Thymus (tissue), 14 donors: Measurements from ENCODE around the gene TMEM43. TPM values are rescaled to one million over a fixed set of nuclear protein-coding genes. Genes with fewer than 3 reads are reported as not detected.
A peak's percentile ranks its signal among the peaks of the same experiment; 100 is the strongest.
"Not testable (repeated sequence)": the region's sequence is repeated elsewhere in the genome, so short reads cannot be mapped to it uniquely, and the experiment has no call there.

Experiments
- DNase-seq, 9 donors: peaks; one replicate each; pipeline ENCODE4 v3.0.0-alpha.2; 2013; ENCODE audit warnings: low spot score in 9 of 9, low read depth in 6 of 9, missing footprints in 1 of 9
- H3K27ac ChIP-seq, 2 donors: one replicate each; pipeline ENCODE4 v1.5.1; 2013; ENCODE audit warnings: control low read depth in 1 of 2, low read depth in 1 of 2, low read length in 1 of 2, mild to moderate bottlenecking in 1 of 2, moderate library complexity in 1 of 2
- H3K27me3 ChIP-seq, 2 donors: one replicate each; pipeline ENCODE4 v1.5.1; 2013; ENCODE audit warnings: low read length in 1 of 2; ENCODE audit not compliant: control insufficient read depth in 2 of 2, insufficient read depth in 1 of 2
- H3K36me3 ChIP-seq, 2 donors: one replicate each; pipeline ENCODE4 v1.5.1; 2013; ENCODE audit warnings: low read length in 1 of 2, mild to moderate bottlenecking in 1 of 2, moderate library complexity in 1 of 2; ENCODE audit not compliant: control insufficient read depth in 2 of 2, insufficient read depth in 2 of 2
- H3K4me1 ChIP-seq, 2 donors: one replicate each; pipeline ENCODE4 v1.5.1; 2013; ENCODE audit warnings: low read length in 2 of 2; ENCODE audit not compliant: control insufficient read depth in 2 of 2, insufficient read depth in 2 of 2
- H3K4me3 ChIP-seq, 2 donors: one replicate each; pipeline ENCODE4 v1.5.1; 2013; ENCODE audit warnings: low read length in 2 of 2, control low read depth in 1 of 2, mild to moderate bottlenecking in 1 of 2
- H3K9me3 ChIP-seq, 2 donors: one replicate each; pipeline ENCODE4 v1.5.1; 2013; ENCODE audit warnings: low read length in 1 of 2, mild to moderate bottlenecking in 1 of 2; ENCODE audit not compliant: control insufficient read depth in 2 of 2, insufficient read depth in 1 of 2
- WGBS: extraction: QIAGEN DNeasy Blood & Tissue Kit; methylation state at CpG from one replicate; pipeline ENCODE4 v1.1.7; 2013; 5-methylcytosine and 5-hydroxymethylcytosine counted together
- long read RNA-seq, 10 donors: transcript quantifications; one replicate each; lab custom pipeline, GENCODE V29; 2026
- polyA plus RNA-seq: library from polyadenylated mRNA; stranded (reverse); fragments of 200-250 nt; gene quantifications from one replicate; pipeline ENCODE4 v1.2.3, GENCODE V29; 2013
- total RNA-seq: library from RNA; stranded (reverse); fragments of 120-200 nt; gene quantifications from one replicate; pipeline ENCODE4 v1.2.4, GENCODE V29; 2013
- donor health status: healthy.

Gene TMEM43
- total RNA-seq, result 29.9 TPM
- 50.4 TPM for polyA plus RNA-seq
- long read RNA-seq, donor 1, result 0 reads
- long read RNA-seq, donor 2, transcript TMEM43-201 (12 exons, 3,341 nt), result major isoform, 12 of 12 reads
- long read RNA-seq, donor 2, partial matches to known transcripts, result 0 of 12 reads
- long read RNA-seq, donor 2, other reads (novel, unspliced or antisense), result 0 of 12 reads
- long read RNA-seq, donor 3, transcript TMEM43-201 (12 exons, 3,341 nt), result major isoform, 17 of 17 reads
- long read RNA-seq, donor 3, partial matches to known transcripts, result 0 of 17 reads
- long read RNA-seq, donor 3, other reads (novel, unspliced or antisense), result 0 of 17 reads
- long read RNA-seq, donor 4, transcript TMEM43-201 (12 exons, 3,341 nt), result major isoform, 5 of 5 reads
- long read RNA-seq, donor 4, partial matches to known transcripts, result 0 of 5 reads
- long read RNA-seq, donor 4, other reads (novel, unspliced or antisense), result 0 of 5 reads
- long read RNA-seq, donor 5, transcript TMEM43-201 (12 exons, 3,341 nt), result major isoform, 20 of 66 reads
- long read RNA-seq, donor 5, partial matches to known transcripts, result 46 of 66 reads
- long read RNA-seq, donor 5, other reads (novel, unspliced or antisense), result 0 of 66 reads
- long read RNA-seq, donor 6, transcript TMEM43-201 (12 exons, 3,341 nt), result major isoform, 9 of 9 reads
- long read RNA-seq, donor 6, partial matches to known transcripts, result 0 of 9 reads
- long read RNA-seq, donor 6, other reads (novel, unspliced or antisense), result 0 of 9 reads
- long read RNA-seq, donor 7, transcript TMEM43-201 (12 exons, 3,341 nt), result major isoform, 13 of 13 reads
- long read RNA-seq, donor 7, partial matches to known transcripts, result 0 of 13 reads
- long read RNA-seq, donor 7, other reads (novel, unspliced or antisense), result 0 of 13 reads
- long read RNA-seq, donor 8, partial matches to known transcripts, result 0 of 3 reads
- long read RNA-seq, donor 8, other reads (novel, unspliced or antisense), result 0 of 3 reads
- long read RNA-seq, donor 9, partial matches to known transcripts, result 0 of 4 reads
- long read RNA-seq, donor 9, other reads (novel, unspliced or antisense), result 0 of 4 reads
- long read RNA-seq, donor 10, transcript TMEM43-201 (12 exons, 3,341 nt), result major isoform, 6 of 6 reads
- long read RNA-seq, donor 10, partial matches to known transcripts, result 0 of 6 reads
- long read RNA-seq, donor 10, other reads (novel, unspliced or antisense), result 0 of 6 reads

GRCh38 chr3:14124615-14125192 is at the start of gene TMEM43, which contains the start of gene CHCHD4:
Gene TMEM43, plus strand, starts transcription at chr3:14125052. Its CDS starts 142 bp downstream, at chr3:14125194.
Gene CHCHD4, minus strand, starts transcription at chr3:14124870. Its CDS starts 194 bp downstream, at chr3:14124676.
- peak within 1 kb of the TSS; percentile 81 to 83 for H3K27ac ChIP-seq
- peaks cover 22 to 33% of the 10 kb centered on the region in 2 donors for H3K4me1 ChIP-seq
- peak within 1 kb of the TSS; percentile 76 to 99 for H3K4me3 ChIP-seq
- under 1% methylated on average over 55 of the region's 55 CpGs for WGBS
- H3K27me3 ChIP-seq, result no peaks in the 10 kb centered on the region
- no peaks in the 10 kb centered on the region for H3K9me3 ChIP-seq
- peaks cover 10 to 25% of the 10 kb centered on the region in 2 donors for H3K36me3 ChIP-seq
- DNase-seq, result peak; percentile 97 to 99 (median 99)

GRCh38 chr3:14075233-14075632 is 49.6 kb upstream of the TMEM43 start:
- WGBS, result 83% methylated on average over 3 of the region's 3 CpGs
- not testable (repeated sequence) for H3K27ac ChIP-seq, H3K9me3 ChIP-seq, DNase-seq, H3K4me3 ChIP-seq, H3K4me1 ChIP-seq, H3K36me3 ChIP-seq, H3K27me3 ChIP-seq

- 97% methylated on average over 1 of the region's 1 CpG for WGBS
- Histone ChIP-seq H3K36me3 (no peaks in the 10 kb centered on the region), H3K27ac (no peak overlapping the region), H3K4me1 (no peaks in the 10 kb centered on the region), H3K4me3 (no peak overlapping the region), H3K9me3 (no peaks in the 10 kb centered on the region), H3K27me3 (no peaks in the 10 kb centered on the region)
- no peak for DNase-seq
Measured at GRCh38 chr3:14077310-14077709, 47.5 kb upstream of the TMEM43 start.

- DNase-seq, result no peak
- no peaks in the 10 kb centered on the region for H3K4me1 ChIP-seq
- no peaks in the 10 kb centered on the region for H3K27me3 ChIP-seq
- H3K9me3 ChIP-seq, result no peaks in the 10 kb centered on the region
- 93% methylated on average over 5 of the region's 5 CpGs for WGBS
- H3K36me3 ChIP-seq, result no peaks in the 10 kb centered on the region
- H3K27ac ChIP-seq, result no peak overlapping the region
- H3K4me3 ChIP-seq, result no peak overlapping the region
Measured at GRCh38 chr3:14082108-14082657, 42.7 kb upstream of the TMEM43 start.

- H3K9me3 ChIP-seq, H3K36me3 ChIP-seq, H3K4me3 ChIP-seq, H3K27me3 ChIP-seq, H3K4me1 ChIP-seq, H3K27ac ChIP-seq, DNase-seq: not testable (repeated sequence)
- 93% methylated on average over 5 of the region's 5 CpGs for WGBS
Measured at GRCh38 chr3:14087461-14087860, 37.4 kb upstream of the TMEM43 start.

- H3K4me3 ChIP-seq, H3K36me3 ChIP-seq, DNase-seq, H3K9me3 ChIP-seq, H3K27ac ChIP-seq, H3K27me3 ChIP-seq, H3K4me1 ChIP-seq: not testable (repeated sequence)
- 96% methylated on average over 3 of the region's 5 CpGs for WGBS
Measured at GRCh38 chr3:14091959-14092358, 32.9 kb upstream of the TMEM43 start.

- WGBS, result 99% methylated on average over 2 of the region's 2 CpGs
- DNase-seq, result no peak
- Histone ChIP-seq H3K36me3 (no peaks in the 10 kb centered on the region), H3K27me3 (no peaks in the 10 kb centered on the region), H3K27ac (no peak overlapping the region), H3K9me3 (no peaks in the 10 kb centered on the region), H3K4me1 (no peaks in the 10 kb centered on the region), H3K4me3 (no peak overlapping the region)
Measured at GRCh38 chr3:14092464-14092863, 32.4 kb upstream of the TMEM43 start.

GRCh38 chr3:14093831-14094230 is 31.0 kb upstream of the TMEM43 start:
- H3K4me3 ChIP-seq, result no peak overlapping the region
- H3K36me3 ChIP-seq, result no peaks in the 10 kb centered on the region
- no peaks in the 10 kb centered on the region for H3K4me1 ChIP-seq
- DNase-seq, result no peak
- no peaks in the 10 kb centered on the region for H3K9me3 ChIP-seq
- H3K27ac ChIP-seq, result no peak overlapping the region
- H3K27me3 ChIP-seq, result no peaks in the 10 kb centered on the region
